ENCODE results near the gene ANXA5.
"Not testable (repeated sequence)": the region's sequence is repeated elsewhere in the genome, so short reads cannot be mapped to it uniquely, and the experiment has no call there.

DNA sequence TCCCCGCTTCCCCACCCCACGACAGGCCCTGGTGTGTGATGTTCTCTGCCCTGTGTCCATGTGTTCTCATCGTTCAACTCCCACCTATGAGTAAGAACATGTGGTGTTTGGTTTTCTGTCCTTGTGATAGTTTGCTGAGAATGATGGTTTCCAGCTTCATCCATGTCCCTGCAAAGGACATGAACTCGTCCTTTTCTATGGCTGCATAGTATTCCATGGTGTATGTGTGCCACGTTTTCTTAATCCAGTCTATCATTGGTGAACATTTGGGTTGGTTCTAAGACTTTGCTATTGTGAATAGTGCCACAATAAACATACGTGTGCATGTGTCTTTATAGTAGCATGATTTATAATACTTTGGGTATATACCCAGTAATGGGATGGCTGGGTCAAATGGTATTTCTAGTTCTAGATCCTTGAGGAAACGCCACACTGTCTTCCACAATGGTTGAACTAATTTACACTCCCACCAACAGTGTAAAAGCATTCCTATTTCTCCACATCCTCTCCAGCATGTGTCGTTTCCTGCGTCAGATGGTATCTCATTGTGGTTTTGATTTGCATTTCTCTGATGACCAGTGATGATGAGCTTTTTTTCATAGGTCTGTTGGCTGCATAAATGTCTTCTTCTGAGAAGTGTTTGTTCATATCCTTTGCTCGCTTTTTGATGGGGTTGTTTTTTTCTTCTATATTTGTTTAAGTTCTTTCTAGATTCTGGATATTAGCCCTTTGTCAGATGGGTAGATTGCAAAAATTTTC lies 36.4 kb downstream of the ANXA5 start:
- TF ChIP-seq POLR2A (IDR thresholded peaks at IDR 0.05); CTCF (IDR thresholded peaks at IDR 0.05 in 4 of 5, conservative IDR thresholded peaks at IDR 0.05 in 1 of 5): not testable (repeated sequence)
